Heart left ventricle (tissue), 13 donors: Measurements from ENCODE around the gene TEDC1.

ENCODE experiments used
- POLR2A ChIP-seq, 2 donors: fragments of 450-650 bp; IDR thresholded peaks; one replicate each; pipeline ENCODE4 v1.6.1; 2017; ENCODE audit warnings: antibody characterized with exemption in 2 of 2, mild to moderate bottlenecking in 2 of 2, moderate library complexity in 2 of 2
- TF ChIP-seq, protein P1 (sequence below), 12 donors: fragments of 200-600 bp; sonication (generic) in 4 of 12; IDR thresholded peaks; one replicate each; pipeline versions ENCODE4 v1.5.0 to v1.8.0; 2018 to 2022; ENCODE audit warnings: antibody characterized with exemption in 12 of 12, mild to moderate bottlenecking in 5 of 12
- donor health status: ischemic (EF 13 %, LVEDD 7.1; RV severe dilation, severe dysfunction).
- donor health status: DM: no; HTN: yes; CAD: no.
- donor health status: DM: no; HTN: no; CAD: no.
- donor health status: ischemic (EF 25% LVEDD 6.9; RV normal size, moderate dysfunction).
- donor health status: ischemic (EF 25% LVEDD 5.7; RV mildly dilated, moderate dysfunction).
- donor health status: ischemic (EF 35%, LVEDD 5.7; RV mildly dilated, moderate dysfunction).
- donor health status: nonischemic (EF 11% LVEDD 7.7; RV severe dilation, severe dysfunction).
- donor health status: DM: yes; HTN: yes; CAD: no.
- donor health status: PGD.
- donor health status: ischemic (EF 29% LVEDD 5.4; RV normal size, mild dysfunction).
- donor health status: nonischemic (EF 23%, LVEDD 6.1; RV moderate dilation, normal function).

DNA sequence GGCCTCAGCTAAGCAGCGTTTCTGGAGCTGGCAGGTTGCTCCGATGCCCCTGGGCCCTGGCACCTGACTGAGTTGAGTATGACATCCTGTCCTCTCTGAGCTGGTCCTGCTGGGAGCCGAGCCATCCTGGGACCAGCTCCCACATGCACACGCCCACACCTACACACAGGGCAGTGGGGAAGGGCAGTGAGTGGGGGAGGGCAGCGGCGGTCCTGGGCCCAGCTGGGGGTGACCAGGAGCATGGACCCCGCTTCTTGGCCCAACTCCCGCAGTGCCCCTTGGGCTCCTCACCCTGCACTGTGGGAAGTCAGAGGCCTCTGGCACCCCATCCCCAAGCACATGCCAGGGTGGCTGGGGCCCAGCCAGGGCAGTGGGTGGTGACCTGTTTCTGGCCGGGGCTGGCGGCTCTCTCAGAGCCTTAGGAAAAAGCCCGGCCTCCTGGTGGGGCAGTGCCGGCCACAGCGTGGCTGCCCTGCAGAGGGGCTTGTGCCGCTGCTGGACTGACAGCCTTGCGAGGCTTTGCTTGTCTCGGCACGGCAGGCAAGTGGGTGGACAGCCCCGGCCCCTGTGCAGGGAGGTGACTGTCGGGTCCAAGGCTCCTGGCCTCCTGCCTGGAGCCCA is 22.3 kb upstream of the TEDC1 start:
- TF ChIP-seq, protein P1, sequence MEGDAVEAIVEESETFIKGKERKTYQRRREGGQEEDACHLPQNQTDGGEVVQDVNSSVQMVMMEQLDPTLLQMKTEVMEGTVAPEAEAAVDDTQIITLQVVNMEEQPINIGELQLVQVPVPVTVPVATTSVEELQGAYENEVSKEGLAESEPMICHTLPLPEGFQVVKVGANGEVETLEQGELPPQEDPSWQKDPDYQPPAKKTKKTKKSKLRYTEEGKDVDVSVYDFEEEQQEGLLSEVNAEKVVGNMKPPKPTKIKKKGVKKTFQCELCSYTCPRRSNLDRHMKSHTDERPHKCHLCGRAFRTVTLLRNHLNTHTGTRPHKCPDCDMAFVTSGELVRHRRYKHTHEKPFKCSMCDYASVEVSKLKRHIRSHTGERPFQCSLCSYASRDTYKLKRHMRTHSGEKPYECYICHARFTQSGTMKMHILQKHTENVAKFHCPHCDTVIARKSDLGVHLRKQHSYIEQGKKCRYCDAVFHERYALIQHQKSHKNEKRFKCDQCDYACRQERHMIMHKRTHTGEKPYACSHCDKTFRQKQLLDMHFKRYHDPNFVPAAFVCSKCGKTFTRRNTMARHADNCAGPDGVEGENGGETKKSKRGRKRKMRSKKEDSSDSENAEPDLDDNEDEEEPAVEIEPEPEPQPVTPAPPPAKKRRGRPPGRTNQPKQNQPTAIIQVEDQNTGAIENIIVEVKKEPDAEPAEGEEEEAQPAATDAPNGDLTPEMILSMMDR (IDR thresholded peaks at IDR 0.05), result peak in 1 of 12 donors; percentile 7
- TF ChIP-seq POLR2A (IDR thresholded peaks at IDR 0.05), result no peak
